DMS53 (cell line): ENCODE measurements around the gene CNRIP1.

Experiments used
- DNase-seq: peaks from one replicate; lab custom pipeline; 2025; lab: John Stamatoyannopoulos, UW

Gene CNRIP1

GRCh38 chr2:68292108-68292710 lies 27.5 kb downstream of the CNRIP1 start:
- DNase-seq = peak; percentile 71

- no peak for DNase-seq
These were observed 28.4 kb downstream of the CNRIP1 start for GRCh38 chr2:68291314-68291713.

GRCh38 chr2:68290901-68291300 lies 28.8 kb downstream of the CNRIP1 start:
- DNase-seq = no peak

- DNase-seq = no peak
These were observed 31.9 kb downstream of the CNRIP1 start for GRCh38 chr2:68287580-68288441.

GRCh38 chr2:68284896-68285295 lies 34.9 kb downstream of the CNRIP1 start:
- DNase-seq = no peak

- DNase-seq = no peak
These were observed 36.3 kb downstream of the CNRIP1 start for GRCh38 chr2:68283419-68283812.

- peak; percentile 77 for DNase-seq
These were observed 36.8 kb downstream of the CNRIP1 start for GRCh38 chr2:68282811-68283418.

GRCh38 chr2:68280796-68281195 lies 39.0 kb downstream of the CNRIP1 start:
- DNase-seq = no peak

GRCh38 chr2:68280348-68280747 lies 39.4 kb downstream of the CNRIP1 start:
- DNase-seq = no peak

- peak; percentile 56 for DNase-seq
These were observed 40.1 kb downstream of the CNRIP1 start for GRCh38 chr2:68279691-68280090.

- no peak for DNase-seq
These were observed 41.6 kb downstream of the CNRIP1 start for GRCh38 chr2:68278169-68278568.

GRCh38 chr2:68274022-68274421 lies 45.7 kb downstream of the CNRIP1 start:
- no peak for DNase-seq

- DNase-seq = no peak
These were observed 47.3 kb downstream of the CNRIP1 start for GRCh38 chr2:68272246-68272994.

- DNase-seq = no peak
These were observed 53.1 kb downstream of the CNRIP1 start for GRCh38 chr2:68266655-68267054.

GRCh38 chr2:68263632-68264031 lies 56.1 kb downstream of the CNRIP1 start:
- DNase-seq = peak; percentile 33

- no peak for DNase-seq
These were observed 60.9 kb downstream of the CNRIP1 start for GRCh38 chr2:68258851-68259250.

GRCh38 chr2:68256093-68256450 lies 63.7 kb downstream of the CNRIP1 start:
- DNase-seq = no peak

- peak; percentile 69 for DNase-seq
These were observed 66.3 kb downstream of the CNRIP1 start for GRCh38 chr2:68253219-68254068.

GRCh38 chr2:68252400-68253218 lies 67.1 kb downstream of the CNRIP1 start, which contains the start of gene PPP3R1:
Gene PPP3R1 (minus strand): TSS chr2:68252532. CDS start chr2:68252127, 405 bp downstream.
- peak; percentile 99 for DNase-seq

- peak; percentile 71 for DNase-seq
These were observed 67.8 kb downstream of the CNRIP1 start for GRCh38 chr2:68251855-68252399.
